GM10248 (cell line): Measurements from ENCODE around the gene PRSS53.

Source experiments
- CTCF ChIA-PET: fragments of 300-600 bp; sonication (Branson Sonifier 250); formaldehyde crosslinking; extraction: SDS; loops from one replicate; lab custom pipeline; 2021; ENCODE audit warnings: antibody characterized with exemption; lab: Yijun Ruan, JAX
- POLR2A ChIA-PET: fragments of 350-650 bp; sonication (Branson Sonifier 250); formaldehyde crosslinking; extraction: SDS; loops from one replicate; lab custom pipeline; 2020; ENCODE audit warnings: antibody characterized with exemption; lab: Yijun Ruan, JAX
- DNase-seq: peaks from one replicate; pipeline ENCODE4 v3.0.0; 2012; ENCODE audit errors: extremely low spot score
- CTCF ChIP-seq: IDR thresholded peaks from 2 replicates; pipeline ENCODE4 v1.5.1; 2012; ENCODE audit warnings: mild to moderate bottlenecking, low read depth; ENCODE audit errors: extremely low read depth, missing control alignments, control extremely low read depth

PRSS53 gene

GRCh38 chr16:31064882-31065461 is 23.8 kb downstream of the PRSS53 start:
- no peak for TF ChIP-seq CTCF
- POLR2A ChIA-PET = interaction anchor here (0.7 kb wide), 1 partner anchor 9 kb away, joined by 3 read pairs; the partner anchor contains the start of gene ZNF668
- CTCF ChIA-PET = interaction anchor here (0.8 kb wide), 2 partner anchors 9 to 15 kb away, joined by 3 to 5 read pairs; partner anchors contain the start of genes ZNF646 and ZNF668
- no peak for DNase-seq

DNA sequence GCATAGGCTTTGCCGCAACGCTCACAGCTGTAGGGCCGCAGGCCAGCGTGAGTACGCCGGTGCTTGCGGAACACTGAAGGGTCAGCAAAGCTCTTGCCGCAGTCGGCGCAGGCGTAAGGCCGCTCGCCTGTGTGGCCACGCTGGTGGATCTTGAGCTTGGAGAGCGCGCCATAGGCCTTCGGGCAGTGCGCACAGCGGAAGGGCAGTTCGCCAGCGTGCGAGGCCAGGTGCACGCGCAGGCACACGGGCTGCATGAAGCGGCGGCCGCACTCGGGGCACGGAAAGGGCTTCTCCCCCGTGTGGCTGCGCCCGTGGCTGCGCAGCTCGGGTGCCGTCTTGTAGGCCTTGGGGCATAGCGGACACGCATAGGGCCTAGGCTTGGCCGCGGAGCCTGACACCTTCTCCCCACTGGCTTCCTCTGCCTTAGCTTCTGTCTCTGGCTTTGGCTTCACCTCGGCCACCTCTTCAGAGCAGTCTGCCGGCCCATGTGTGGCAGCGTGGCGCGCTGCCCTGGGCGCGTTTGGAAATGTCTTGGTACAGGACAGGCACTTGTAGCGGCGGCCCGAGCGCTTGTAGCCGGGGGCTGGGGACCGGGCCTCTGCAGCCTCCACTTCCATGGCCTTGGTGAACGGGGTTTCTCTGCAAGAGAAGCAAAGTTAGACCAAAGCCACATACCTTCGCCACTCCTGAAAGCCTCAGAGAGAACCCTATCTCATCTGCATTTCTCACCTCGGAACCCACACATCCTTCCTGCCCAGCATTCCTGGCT is 24.7 kb downstream of the PRSS53 start:
- no peak for TF ChIP-seq CTCF
- CTCF ChIA-PET = no interaction called here
- POLR2A ChIA-PET = no interaction called here
- no peak for DNase-seq

- POLR2A ChIA-PET = no interaction called here
- no peak for TF ChIP-seq CTCF
- no peak for DNase-seq
- CTCF ChIA-PET = no interaction called here
Measured at GRCh38 chr16:31063495-31063842, 25.3 kb downstream of the PRSS53 start.

DNA sequence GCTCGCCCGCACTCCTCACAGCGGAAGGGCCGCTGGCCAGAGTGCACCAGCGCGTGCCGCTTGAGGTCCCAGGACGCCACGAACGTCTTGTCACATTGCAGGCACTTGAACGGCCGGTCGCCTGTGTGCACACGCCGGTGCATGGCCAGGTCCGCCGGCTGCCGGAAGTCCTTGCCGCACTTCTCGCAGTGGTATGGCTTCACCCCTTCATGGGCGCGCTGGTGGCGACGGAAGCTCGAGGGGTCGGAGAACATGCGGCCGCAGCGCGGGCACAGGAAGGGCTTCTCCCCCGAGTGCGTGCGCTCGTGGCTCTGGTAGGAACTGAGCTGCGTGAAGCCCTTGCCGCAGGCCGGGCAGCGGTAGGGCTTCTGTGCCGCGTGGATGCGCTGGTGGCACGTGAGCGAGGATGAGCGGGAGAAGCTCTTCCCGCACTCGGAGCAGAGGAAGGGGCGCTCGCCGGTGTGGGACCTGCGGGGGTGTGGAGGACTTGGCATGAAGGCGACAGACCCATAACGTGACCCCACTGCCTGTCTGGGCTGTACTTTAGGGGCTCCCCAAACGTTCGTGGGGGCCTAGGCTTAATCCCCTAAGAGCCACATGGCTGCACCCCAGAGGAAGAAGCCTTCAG is 26.8 kb downstream of the PRSS53 start:
- no peak for DNase-seq
- CTCF ChIA-PET = no interaction called here
- POLR2A ChIA-PET = no interaction called here
- no peak for TF ChIP-seq CTCF

DNA sequence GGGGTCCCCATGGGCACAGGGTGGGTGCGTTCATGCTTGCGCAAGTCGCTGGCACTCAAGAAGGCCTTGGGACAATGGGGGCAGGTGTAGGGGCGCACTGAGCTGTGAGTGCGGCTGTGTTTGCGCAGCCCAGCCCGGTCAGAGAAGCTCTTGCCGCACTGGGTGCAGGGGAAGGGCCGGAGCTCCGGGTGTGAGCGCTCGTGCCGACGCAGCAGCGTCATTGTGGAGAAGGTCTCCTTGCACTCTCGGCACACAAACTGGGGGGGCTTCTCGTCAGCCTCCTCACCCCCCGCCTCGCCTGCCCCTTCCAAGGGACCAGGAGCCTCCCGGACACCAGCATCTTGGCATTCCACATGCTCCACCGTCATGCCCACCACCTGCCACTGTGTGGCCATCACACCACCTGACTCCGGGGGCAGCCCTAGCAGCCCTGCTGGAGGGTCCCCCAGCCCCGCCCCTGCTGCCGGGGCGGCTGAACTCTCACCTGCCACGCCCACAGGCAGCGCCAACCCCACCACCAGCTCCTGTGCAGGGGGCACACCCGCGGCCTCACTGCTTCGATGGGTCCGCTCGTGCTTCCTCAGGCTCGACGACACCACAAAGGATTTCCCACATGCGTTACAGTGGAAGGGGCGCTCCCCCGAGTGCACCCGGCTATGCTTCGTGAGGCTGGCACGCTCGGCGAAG is 27.5 kb downstream of the PRSS53 start:
- DNase-seq = no peak
- CTCF ChIA-PET = interaction anchor here (1.0 kb wide), 2 partner anchors 10 to 103 kb away, joined by 3 read pairs; partner anchors contain the start of gene SETD1A
- POLR2A ChIA-PET = no interaction called here
- TF ChIP-seq CTCF = no peak

GRCh38 chr16:31055613-31056012 is 33.1 kb downstream of the PRSS53 start:
- TF ChIP-seq CTCF = no peak
- no peak for DNase-seq
- ChIA-PET POLR2A (no interaction called here), CTCF (no interaction called here)
